Activated gamma-delta T cell treated with anti-CD3 and anti-CD28 coated beads, Interleukin-2, amount 50 U/mL, for 16 hours (primary cell): Measurements from ENCODE around the gene NAGK.
"Not testable (repeated sequence)": the region's sequence is repeated elsewhere in the genome, so short reads cannot be mapped to it uniquely, and the experiment has no call there.

Source experiments
- DNase-seq: peaks from one replicate; pipeline ENCODE4 v3.0.0-alpha.2; 2020; ENCODE audit warnings: low read depth

NAGK gene

DNA sequence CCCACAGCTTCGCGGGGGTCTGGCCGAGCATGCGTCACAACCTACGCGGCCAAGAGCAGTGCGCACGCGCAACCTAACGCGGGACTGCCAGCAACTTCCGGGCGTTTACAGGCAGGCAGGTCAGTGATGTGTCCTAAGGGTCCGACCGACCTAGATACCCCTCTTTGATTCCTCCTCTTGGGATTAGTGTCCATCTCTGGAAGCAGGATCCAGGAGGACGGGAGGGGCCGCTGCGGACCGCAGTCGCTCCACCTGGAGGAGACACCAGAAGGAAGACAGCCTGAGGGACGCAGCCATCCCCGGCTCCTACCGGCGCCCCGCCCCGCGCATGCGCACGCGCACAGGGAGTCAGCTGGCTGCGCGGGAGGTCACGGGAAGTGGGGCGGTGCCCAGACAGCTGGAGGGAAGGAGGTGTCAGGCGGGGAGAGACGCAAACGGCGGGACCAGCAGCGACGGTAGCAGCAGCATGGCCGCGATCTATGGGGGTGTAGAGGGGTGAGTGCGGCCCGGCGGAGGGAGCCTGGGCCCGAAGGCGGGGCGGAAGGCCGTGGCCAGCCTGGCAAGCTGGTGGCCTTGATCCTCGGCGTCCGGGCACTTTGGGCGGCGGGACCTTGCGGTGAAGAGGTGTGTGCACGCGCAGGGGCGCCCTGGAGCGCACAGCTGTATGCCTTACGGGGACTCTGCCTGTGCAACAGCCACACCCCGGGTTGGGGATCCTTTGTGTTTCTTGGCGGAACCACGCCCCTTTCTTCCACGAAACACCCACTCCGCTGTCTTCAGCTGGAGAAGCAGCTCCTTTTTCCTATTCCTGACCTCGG, at the start of gene NAGK:
NAGK (plus strand) TSS at position 431 of the 818 bp plus-strand sequence; CDS start at position 467, 36 bp downstream.
- peak; percentile 94 for DNase-seq

DNA sequence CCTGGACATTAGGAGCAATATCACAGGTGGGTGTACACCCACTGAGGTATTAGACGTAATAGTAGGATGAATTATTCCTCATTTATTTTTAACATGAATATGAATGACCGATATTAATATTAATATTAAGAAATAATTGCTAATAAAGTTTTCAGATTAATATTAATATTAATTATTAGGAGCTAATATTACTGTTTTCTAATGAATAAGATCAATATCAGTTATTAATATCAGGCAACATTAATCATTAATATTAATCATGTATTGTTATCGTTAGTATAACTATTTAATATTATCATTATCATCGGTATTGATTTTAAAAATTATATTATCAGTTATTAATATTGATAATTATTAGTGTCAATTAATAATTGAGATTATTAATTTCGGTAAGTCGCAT, 48.5 kb upstream of the NAGK start:
- DNase-seq, result not testable (repeated sequence)

DNA sequence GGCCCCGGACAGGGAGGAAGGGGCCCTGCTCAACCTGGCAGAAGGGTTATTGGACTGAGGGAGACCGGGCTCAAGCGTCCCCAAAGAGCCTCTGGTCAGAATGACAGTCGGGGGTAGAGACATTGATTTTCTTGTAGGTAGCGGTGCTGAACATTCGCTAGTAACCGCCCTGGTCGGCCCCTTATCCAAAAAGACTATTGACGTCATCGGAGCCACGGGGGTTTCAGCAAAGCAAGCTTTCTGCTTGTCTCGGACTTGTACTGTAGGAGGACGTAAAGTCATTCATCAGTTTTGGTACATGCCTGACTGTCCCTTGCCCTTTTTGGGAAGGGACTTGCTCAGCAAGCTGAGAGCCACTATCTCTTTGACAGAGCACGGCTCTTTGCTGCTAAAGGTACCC, 47.1 kb upstream of the NAGK start:
- not testable (repeated sequence) for DNase-seq

DNA sequence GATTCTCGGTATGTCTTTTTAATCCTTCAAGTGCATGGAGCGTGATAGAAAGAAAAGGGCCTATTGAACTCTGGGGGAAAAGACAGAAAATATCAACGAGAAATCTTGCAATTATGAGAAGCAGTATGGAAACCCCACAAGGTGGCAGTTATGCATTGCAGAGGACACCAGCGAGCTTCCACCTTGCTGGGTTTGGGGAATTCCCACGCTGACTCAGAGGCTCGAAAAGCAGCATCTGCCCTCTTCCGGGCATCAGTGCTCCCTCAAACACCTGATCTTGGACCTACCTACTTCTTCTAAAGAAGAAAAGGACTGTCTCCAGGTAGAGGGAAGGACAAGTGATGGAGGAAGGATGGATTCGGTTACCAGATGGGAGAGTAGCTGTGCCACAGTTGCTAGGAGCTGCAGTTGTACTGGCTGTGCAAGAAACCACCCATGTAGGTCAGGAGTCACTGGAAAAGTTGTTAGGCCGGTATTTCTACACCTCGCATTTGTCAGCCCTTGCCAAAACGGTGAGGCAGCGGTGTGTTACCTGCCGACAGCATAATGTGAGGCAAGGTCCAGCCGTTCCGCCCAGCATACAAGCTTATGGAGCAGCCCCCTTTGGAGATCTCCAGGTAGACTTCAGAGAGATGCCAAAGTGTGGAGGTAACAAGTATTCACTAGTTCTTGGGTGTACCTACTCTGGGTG, 44.8 kb upstream of the NAGK start:
- peak; percentile 47 for DNase-seq

DNA sequence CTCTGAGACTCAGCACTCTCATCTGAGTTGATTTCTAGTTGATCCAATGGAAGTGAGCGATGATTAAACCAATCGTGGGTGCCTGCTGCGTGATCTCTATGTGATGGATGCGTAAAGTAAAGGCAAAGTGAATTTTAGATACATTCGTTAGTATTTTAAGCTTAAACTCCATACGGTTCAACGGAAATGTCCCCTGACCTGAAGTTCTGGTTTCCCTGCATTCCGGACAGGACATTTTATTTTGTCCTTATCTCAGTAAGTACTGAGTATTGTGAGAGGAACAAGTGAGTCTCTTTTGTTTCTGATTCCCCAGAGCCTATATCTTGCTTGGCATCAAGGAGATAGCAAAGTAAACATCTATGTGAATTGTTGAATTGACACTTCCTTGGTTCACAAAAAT, 32.2 kb upstream of the NAGK start:
- not testable (repeated sequence) for DNase-seq

DNA sequence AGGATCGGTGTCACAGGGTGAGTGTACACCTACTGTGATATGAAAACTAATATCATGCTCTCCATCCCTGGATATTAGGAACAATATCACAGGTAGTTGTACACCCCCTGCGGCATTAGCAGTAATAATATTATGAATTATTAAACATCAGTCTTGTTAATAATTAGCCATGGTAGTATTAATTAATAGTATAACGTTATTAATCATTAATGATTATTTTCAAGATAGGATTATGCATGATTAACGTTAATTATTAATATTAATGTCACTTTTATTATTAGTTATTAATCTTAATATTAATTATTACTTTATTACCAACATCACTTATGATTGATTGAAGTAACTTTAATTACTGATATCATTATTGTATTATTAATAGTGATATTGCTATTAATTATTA, 26.2 kb upstream of the NAGK start:
- DNase-seq, result no peak

DNA sequence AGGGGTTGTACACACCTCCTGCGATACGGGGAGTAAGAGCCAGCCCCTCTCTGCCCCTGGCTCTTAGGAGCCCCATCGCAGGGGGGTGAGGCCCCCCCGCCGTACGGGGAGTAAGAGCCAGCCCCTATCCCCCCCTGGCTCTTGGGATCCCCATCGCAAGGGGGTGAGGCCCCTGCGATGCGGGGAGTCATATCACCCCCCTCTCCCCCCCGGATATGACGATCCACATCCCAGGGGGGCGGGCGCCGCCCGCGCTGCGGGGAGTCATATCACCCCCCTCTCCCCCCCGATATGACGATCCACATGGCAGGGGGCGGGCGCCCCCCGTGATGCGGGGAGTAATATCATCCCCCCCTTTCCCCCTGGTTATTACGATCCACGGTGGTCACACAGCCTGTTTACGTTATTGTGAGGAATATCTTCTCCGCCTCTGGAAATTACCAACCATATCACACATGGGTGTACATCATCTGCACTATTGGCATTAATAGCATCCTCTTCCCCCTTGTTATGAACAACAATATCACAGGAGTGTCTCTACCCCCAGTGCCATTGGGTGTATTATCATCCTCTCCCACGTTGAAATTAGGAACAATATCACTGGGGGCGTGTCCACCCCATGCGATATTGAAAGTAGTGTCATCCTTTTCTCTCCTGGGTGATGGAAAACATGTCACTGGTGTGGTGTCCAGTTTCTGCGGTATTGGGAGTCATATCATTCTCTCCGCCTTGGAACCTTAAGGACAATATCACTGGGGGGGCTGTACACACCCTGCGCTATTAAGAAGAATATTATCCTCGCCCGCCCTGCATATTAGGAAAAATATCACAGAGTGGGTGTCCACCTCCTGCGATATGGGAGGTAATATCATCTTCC, 24.7 kb upstream of the NAGK start:
- DNase-seq, result no peak

DNA sequence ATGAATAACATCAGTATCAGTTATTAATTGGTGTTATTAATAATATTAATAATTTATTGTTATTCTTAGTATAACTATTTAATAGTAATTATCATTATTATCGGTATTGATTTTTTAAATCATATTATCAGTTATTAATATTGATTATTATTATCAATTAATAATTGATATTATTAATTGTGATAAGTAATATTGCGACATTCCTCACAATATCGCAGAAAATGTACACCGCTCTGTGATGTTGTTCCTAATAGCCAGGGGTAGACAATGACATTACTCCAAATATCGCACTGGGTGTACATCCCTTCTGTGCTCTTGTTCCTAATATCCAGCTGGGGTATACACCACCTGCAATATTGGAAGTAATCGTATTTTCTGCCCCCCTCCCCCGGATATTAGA, 23.3 kb upstream of the NAGK start:
- DNase-seq, result no peak

DNA sequence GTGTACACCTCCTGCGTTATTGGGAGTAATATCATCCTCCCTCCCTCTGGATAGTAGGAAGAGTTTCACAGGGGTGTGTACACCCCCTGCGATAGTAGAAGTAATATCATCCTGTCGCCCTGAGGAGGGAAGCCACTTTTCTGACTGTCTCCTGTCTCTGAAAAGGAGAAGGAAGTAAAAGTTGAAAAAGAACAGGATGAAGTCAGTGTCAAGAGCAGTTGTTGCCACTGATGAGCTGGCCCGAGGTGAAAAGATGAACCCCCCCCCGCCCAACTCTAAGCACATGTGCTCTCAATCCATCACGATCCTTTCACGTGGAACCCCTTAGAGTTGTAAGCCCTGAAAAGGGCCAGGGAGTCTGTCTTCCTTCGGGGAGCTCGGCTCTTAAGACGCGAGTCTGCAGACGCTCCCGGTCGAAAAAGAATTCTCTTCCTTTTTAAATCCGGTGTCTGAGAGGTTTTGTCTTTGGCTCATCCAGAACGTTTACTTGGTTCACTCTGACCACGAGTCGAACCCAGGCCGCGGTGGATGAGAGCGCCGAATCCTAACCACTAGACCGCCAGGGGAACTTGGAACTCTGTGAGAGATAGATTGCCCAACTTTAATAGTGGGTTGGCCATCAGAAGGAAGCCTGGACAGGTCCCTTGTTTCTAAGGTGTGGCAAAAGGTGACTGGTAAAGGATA, 22.4 kb upstream of the NAGK start:
- no peak for DNase-seq

DNA sequence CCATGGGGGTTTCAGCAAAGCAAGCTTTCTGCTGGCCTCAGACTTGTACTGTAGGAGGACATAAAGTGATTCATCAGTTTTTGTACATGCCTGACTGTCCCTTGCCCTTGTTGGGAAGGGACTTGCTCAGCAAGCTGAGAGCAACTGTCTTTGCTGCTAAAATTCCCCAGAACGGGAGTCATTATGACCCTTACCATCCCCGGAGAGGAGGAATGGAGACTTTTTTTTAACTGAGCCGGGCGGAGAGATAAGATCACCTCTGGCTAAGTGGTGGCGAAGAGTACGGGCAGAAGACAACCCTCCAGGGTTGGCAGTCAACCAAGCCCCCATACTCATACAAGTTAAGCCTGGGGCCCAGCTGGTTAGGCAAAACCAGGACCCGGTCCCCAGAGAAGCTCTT, 20.4 kb upstream of the NAGK start:
- no peak for DNase-seq

DNA sequence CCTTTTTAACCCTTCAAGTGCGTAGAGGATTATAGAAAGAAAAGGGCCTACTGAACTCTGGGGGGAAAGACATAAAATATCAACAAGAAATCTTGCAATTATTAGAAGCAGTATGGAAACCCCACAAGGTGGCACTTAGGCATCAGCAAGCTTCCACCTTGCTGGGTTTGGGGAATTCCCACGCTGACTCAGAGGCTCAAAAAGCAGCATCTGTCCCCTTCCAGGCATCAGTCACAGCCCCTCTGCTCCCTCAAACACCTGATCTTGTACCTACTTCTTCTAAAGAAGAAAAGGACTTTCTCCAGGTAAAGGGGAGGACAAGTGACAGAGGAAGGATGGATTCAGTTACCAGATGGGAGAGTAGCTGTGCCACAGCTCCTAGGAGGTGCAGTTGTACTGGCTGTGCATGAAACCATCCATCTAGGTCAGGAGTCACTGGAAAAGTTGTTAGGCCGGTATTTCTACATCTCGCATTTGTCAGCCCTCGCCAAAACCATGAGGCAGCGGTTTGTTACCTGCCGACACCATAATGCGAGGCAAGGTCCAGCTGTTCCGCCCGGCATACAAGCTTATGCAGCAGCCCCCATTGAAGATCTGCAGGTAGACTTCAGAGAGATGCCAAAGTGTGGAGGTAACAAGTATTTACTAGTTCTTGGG, 18.6 kb upstream of the NAGK start:
- DNase-seq, result peak; percentile 36

DNA sequence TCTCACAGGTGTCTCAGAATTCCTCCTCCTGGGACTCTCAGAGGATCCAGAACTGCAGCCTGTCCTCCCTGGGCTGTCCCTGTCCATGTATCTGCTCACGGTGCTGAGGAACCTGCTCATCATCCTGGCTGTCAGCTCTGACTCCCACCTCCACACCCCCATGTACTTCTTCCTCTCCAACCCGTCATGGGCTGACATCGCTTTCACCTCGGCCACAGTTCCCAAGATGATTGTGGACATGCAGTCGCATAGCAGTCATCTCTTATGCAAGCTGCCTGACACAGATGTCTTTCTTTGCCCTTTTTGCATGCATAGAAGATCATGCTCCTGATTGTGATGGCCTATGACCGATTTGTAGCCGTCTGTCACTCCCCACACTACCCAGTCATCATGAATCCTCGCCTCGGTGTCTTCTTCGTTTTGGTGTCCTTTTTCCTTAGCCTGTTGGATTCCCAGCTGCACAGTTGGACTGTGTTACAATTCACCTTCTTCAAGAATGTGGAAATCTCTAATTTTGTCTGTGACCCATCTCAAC, 13.2 kb upstream of the NAGK start:
- not testable (repeated sequence) for DNase-seq

DNA sequence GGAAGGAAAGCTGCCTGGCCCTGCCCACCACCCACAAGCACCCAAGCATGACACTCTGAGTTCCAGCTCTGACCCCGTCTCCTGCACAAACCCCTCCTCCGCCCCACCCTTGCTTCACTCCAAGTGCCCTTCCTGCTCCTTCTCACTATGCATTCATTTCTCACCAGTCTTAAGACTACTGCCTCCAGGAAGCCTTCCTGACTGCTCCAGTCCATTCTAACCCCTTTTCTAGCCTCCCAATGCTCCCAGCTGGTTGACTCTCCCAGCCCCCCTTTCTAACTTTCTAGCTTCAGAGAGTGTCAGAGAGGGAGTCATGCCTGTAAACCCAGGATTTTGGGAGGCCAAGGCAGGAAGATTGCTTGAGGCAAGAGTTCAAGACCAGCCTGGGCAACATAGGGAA, 8.2 kb upstream of the NAGK start:
- no peak for DNase-seq

DNA sequence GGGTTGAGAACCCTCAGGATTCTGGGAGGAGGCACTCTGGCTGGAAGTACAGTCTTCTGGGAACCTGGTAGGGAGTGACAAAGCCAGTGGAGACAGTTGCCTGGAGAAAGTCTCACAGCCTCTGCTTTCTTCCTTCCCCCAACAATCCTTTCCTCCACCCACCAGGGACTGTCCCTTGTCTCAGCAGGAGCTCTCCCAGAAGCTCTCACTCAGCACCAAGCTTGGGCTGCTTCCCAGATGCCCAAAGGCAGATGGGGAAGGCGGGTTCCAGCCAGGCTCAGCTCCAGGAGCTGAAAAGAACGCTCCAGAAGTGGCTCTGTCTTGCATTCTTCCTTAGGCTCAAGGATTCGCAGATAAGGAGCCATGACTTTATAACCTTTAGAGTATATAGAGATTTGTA, 7.6 kb upstream of the NAGK start:
- no peak for DNase-seq

DNA sequence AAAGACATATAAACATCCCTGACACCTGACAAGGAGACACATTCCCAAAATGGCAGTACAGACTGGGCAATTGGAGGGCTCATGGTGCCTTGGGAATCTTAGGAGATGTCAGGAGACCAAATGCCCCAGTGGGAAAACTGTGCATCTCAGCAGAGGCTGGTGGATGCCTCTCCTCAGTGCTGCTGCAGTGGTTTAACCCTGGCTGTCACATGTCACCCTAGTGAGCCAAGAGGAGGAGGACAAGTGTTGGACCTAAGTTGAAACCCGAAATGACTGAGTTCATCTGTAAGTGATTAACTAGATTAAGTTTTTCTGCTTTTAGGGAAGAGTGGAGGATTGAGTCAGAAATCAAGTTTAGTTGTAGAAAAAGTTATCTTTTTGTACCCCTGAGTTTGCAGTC, 5.2 kb upstream of the NAGK start:
- DNase-seq, result no peak

DNA sequence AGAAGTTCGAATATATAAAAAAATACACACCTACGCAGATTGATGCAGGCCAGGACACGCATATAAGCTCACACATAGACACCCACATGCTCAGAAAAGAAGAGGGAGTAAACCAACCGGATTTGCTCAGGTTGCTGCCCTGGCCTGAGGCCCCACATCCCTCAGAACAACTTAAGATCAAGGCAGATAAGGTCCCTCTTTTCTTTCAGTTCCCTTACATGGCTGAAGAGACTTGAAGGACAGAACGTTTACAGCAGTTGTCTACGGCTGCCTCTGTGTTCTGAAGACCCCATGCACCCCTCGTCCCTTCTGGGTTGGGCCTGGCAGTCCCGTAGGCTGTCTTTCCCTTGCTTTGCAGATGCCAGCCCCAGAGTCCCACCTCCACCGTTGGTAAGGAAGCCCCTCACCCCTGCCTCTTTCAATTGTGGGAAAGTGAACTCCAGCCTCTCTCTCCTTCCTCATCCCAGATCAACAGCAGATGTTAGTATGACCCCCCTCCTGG, 4.3 kb upstream of the NAGK start:
- no peak for DNase-seq

DNA sequence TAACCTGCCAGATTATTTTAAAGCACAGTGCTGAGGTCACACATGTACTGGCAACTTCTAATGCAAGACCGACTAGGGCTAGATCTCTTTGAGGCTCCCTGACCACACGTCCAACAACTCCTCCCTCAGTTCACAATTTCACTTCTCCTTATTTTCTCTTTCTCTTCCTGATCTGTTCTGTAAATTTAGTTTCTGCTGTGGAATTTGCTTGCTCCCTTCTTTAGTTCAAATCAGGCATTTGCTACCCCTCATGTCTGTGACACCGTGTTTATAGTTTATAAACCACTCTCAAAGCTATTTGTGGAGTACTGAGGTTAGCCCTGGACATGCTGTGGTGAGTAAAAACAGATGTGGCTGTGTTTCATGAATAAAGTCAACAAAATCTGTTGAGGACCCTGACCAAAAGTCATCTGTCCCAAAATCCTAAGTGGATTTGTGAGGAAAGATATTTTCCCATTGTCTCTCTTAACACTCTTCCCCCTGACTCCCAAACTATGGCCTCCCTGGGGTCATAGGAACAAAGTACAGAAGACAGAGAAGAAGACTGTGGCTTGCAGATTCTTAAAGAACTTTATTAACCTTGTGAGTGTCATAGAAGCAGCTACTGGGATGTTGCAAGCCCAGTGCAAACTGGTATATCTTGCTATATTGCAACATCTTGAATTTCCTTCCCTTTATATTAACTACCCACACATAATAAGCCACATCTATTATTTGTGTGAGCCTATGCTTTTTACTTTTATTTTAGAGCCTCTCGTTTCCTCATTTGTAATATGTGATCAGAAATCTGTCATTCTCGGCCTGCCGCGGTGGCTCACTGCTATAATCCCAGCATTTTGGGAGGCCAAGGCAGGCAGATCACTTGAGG, 3.5 kb upstream of the NAGK start:
- no peak for DNase-seq

DNA sequence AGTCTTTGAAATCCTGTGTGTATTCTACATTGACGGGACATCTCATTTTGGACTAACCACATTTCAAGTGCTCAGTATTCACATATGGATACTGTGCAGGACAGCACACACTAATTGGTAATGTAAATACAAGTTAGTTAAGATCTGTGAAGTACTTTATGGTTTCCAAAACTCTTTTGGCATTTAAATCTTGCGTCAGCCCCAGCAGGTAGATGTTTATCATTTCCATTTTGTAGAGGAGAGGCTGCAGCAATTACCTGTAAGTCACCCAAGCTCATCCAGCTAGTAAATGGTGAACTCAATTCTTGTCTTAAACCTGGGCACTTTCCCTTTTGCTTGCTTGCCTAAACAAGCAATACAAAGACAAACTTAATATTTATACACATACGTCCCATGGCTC, 1.6 kb upstream of the NAGK start:
- DNase-seq, result no peak

DNA sequence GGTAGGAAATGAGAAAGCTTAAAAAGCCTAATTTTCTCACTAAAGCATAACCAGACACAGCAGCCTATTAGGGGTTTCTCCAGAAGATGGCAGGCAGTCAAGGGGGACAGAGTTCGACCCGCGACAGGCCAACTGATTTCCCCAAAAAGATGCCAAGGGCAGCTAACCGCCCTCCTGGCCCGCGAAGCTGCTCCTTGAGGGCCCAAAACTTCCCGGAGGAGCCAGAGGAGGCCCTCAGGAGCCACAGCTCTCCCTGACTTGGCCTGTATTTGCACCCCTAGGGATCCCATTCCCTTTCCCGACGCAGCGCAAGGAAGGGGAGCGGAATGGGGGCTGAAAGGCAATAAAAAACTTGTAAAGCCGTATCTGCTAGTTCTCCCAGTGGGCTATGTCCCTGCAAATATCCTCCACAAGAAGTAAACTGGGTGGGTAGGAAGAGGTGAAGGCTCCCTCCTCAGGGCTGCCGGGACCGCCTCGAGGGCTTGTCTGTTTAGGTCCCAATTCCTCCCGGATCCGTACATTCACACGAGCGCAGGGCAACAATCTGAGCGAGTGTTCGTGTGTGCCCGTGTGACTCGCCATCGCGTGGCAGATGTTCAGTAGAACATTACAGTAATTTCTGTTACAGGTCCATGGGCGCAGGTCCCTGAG, 756 bp upstream of the NAGK start:
- DNase-seq, result no peak

DNA sequence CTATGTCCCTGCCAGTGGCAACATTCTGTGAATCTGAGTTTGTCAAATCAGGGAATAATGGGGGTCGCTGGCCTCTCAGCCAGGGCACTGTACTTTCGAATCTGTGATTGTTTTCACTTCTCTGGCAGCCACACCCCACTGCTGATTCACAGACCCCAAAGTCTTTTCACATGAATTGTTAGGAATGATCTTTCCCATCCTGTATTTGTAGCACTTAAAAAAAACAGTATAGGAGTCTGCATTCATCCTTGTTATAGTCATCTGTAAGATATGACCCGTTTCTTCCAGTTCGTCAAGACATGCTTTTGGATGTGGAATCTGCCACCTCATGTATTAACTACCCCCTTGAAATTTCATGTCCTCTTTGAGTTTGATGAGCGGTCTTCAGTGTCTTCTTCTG, 928 bp downstream of the NAGK start:
- DNase-seq, result no peak
